Endothelial cell of umbilical vein (primary cell): ENCODE results near the gene MYO19. TPM values are rescaled to one million over a fixed set of nuclear protein-coding genes. Genes with fewer than 3 reads are reported as not detected.

Experiments used
- BruUV-seq: library from RNA; stranded (reverse); fragments of 400-500 nt; replicated peaks from 2 replicates; lab custom pipeline; 2021; lab: Mats Ljungman, UMichigan
- CTCF ChIA-PET: fragments of 300-600, 350-600 bp; sonication (Branson Sonifier 250); formaldehyde crosslinking; loops from one replicate; lab custom pipeline; 2021; ENCODE audit warnings: antibody characterized with exemption, inconsistent platforms; lab: Charles Lee
- POLR2A ChIA-PET: fragments of 300-600, 350-600 bp; sonication (Branson Sonifier 250); formaldehyde crosslinking; loops from one replicate; lab custom pipeline; 2021; ENCODE audit warnings: antibody characterized with exemption, inconsistent platforms; lab: Charles Lee
- DNase-seq: peaks from one replicate; pipeline ENCODE4 v3.0.0-alpha.2; 2011; ENCODE audit warnings: low read depth, low spot score
- FAIRE-seq: peaks from 2 replicates; lab custom pipeline; 2011; peaks lifted over from hg19 to GRCh38; lab: Jason Lieb, UNC
- H2AFZ ChIP-seq: 2 replicates; pipeline ENCODE4 v1.6.0; 2012; ENCODE audit warnings: low read depth, low read length, control low read depth, inconsistent platforms
- H3K27ac ChIP-seq: 2 replicates; pipeline ENCODE4 v1.5.1; 2011; ENCODE audit warnings: low read depth, mild to moderate bottlenecking, control low read depth, low read length, moderate library complexity; ENCODE audit not compliant: insufficient read depth
- H3K27me3 ChIP-seq, 2 experiments: 2 replicates each; pipeline versions ENCODE4 v1.6.0 to v1.6.1; 2011; ENCODE audit warnings: low read length in 2 of 2, mixed read lengths in 1 of 2; ENCODE audit not compliant: control insufficient read depth in 2 of 2, insufficient read depth in 2 of 2
- H3K36me3 ChIP-seq, 2 experiments: 2 replicates in 1 of 2; 3 replicates in 1 of 2; pipeline ENCODE4 v1.5.1; 2011; ENCODE audit warnings: low read length in 2 of 2, mild to moderate bottlenecking in 1 of 2, moderate library complexity in 1 of 2; ENCODE audit not compliant: control insufficient read depth in 2 of 2, insufficient read depth in 2 of 2; ENCODE audit errors: extremely low read depth in 1 of 2
- H3K4me1 ChIP-seq: 3 replicates; pipeline ENCODE4 v1.5.1; 2011; ENCODE audit warnings: mild to moderate bottlenecking, low read length; ENCODE audit not compliant: control insufficient read depth, insufficient read depth; ENCODE audit errors: extremely low read depth
- H3K4me2 ChIP-seq: 2 replicates; pipeline ENCODE4 v1.6.1; 2011; ENCODE audit warnings: low read length, control low read depth, mixed read lengths; ENCODE audit not compliant: insufficient read depth
- H3K4me3 ChIP-seq, 3 experiments: fragments of 200-600 bp in 1 of 3; sonication (generic), shearing (Covaris generic) in 1 of 3; replicated peaks in 1 of 3; 2 replicates each; pipeline ENCODE4 v1.5.1; 2011 to 2016; ENCODE audit warnings: control low read depth in 3 of 3, low read length in 3 of 3, mild to moderate bottlenecking in 2 of 3, inconsistent platforms in 1 of 3, low read depth in 1 of 3, moderate library complexity in 1 of 3; ENCODE audit not compliant: insufficient read depth in 1 of 3
- H3K79me2 ChIP-seq: 2 replicates; pipeline ENCODE4 v1.6.0; 2012; ENCODE audit warnings: low read length, inconsistent platforms; ENCODE audit not compliant: control insufficient read depth, insufficient read depth
- H3K9ac ChIP-seq: replicated peaks from 2 replicates; pipeline ENCODE3; 2011; ENCODE audit warnings: low read length, control low read depth; ENCODE audit not compliant: insufficient read depth; ENCODE audit errors: extremely low read depth
- H3K9me1 ChIP-seq: replicated peaks from 3 replicates; pipeline ENCODE4 v1.6.0; 2011; ENCODE audit warnings: mild to moderate bottlenecking, low read length; ENCODE audit not compliant: control insufficient read depth, insufficient read depth; ENCODE audit errors: extremely low read depth
- H3K9me3 ChIP-seq: replicated peaks from 2 replicates; pipeline ENCODE4 v1.5.1; 2012; ENCODE audit warnings: low read length, inconsistent platforms; ENCODE audit not compliant: control insufficient read depth, insufficient read depth
- H4K20me1 ChIP-seq: replicated peaks from 2 replicates; pipeline ENCODE3; 2011; ENCODE audit warnings: mild to moderate bottlenecking, low read length; ENCODE audit not compliant: control insufficient read depth, insufficient read depth; ENCODE audit errors: extremely low read depth
- CTCF ChIP-seq, 2 donors: IDR thresholded peaks; 1 replicate in 1 of 2; 2 replicates in 1 of 2; pipeline ENCODE4 v1.5.1; 2011; ENCODE audit warnings: low read length in 2 of 2, mild to moderate bottlenecking in 2 of 2, moderate library complexity in 2 of 2, control low read depth in 1 of 2, inconsistent platforms in 1 of 2, low read depth in 1 of 2; ENCODE audit not compliant: insufficient read depth in 1 of 2; ENCODE audit errors: extremely low read depth in 1 of 2
- EZH2 ChIP-seq: IDR thresholded peaks from 2 replicates; pipeline ENCODE4 v1.6.1; 2012; ENCODE audit warnings: borderline replicate concordance, low read depth, mild to moderate bottlenecking, moderate library complexity, low read length, inconsistent platforms; ENCODE audit not compliant: severe bottlenecking
- FOS ChIP-seq: IDR thresholded peaks from 2 replicates; pipeline ENCODE4 v1.6.1; 2011; ENCODE audit warnings: mild to moderate bottlenecking, low read length, moderate library complexity, borderline replicate concordance; ENCODE audit not compliant: insufficient read depth
- GATA2 ChIP-seq: IDR thresholded peaks from 2 replicates; pipeline ENCODE4 v1.7.0; 2011; ENCODE audit warnings: low read depth, mild to moderate bottlenecking, moderate library complexity, mixed read lengths, low read length; ENCODE audit not compliant: insufficient read length, insufficient read depth
- JUN ChIP-seq: IDR thresholded peaks from 2 replicates; pipeline ENCODE4 v1.6.1; 2011; ENCODE audit warnings: borderline replicate concordance, low read depth; ENCODE audit not compliant: insufficient read length, insufficient read depth
- MAX ChIP-seq: IDR thresholded peaks from 2 replicates; pipeline ENCODE4 v1.6.1; 2011; ENCODE audit not compliant: insufficient read depth, insufficient read length
- MYC ChIP-seq: IDR thresholded peaks from one replicate; pipeline ENCODE4 v1.6.1; 2011; ENCODE audit warnings: mild to moderate bottlenecking, low read depth, low read length
- POLR2A ChIP-seq: IDR thresholded peaks from 2 replicates; pipeline ENCODE4 v1.6.1; 2012; ENCODE audit warnings: low read depth, mild to moderate bottlenecking, control low read depth, low read length
- POLR2AphosphoS5 ChIP-seq: IDR thresholded peaks from 2 replicates; pipeline ENCODE4 v1.6.1; 2012; ENCODE audit warnings: low read depth, mild to moderate bottlenecking, control low read depth, low read length, moderate library complexity; ENCODE audit not compliant: insufficient read depth
- dilution Hi-C: fragments of 300-500 bp; cut with MboI; formaldehyde crosslinking; loops from one replicate; pipeline ENCODE4 v1.15.0; 2019; ENCODE audit warnings: low sequenced_read_pairs; ENCODE audit not compliant: extremely low pct_ligation_motif_present
- intact Hi-C: fragments of 100-400 bp; cut with micrococcal nuclease; formaldehyde crosslinking; loops from one replicate; pipeline ENCODE4 v1.10.0; 2022
- polyA plus RNA-seq, 4 experiments: library from polyadenylated mRNA; depleted of rRNA in 3 of 4; stranded (reverse) in 3 of 4; unstranded in 1 of 4; fragments of >200 nt; gene quantifications; 2 replicates each; pipeline versions ENCODE4 v1.2.1 to v1.2.3, GENCODE V29; 2011 to 2012; ENCODE audit warnings: missing spikeins in 1 of 4
- total RNA-seq: library from RNA; stranded (reverse); gene quantifications from 2 replicates; pipeline ENCODE4 v1.2.3, GENCODE V29; 2021

MYO19 gene
- total and polyA plus RNA-seq, 2 donors (not counting 3 experiments of a cell fraction or from before 2014, with no cell fraction given): 75.4 to 95.7 TPM

GRCh38 chr17:36545465-36546417, 11.1 kb upstream of the MYO19 start:
- Histone ChIP-seq H3K9me1 (no peaks in the 10 kb centered on the region), H3K4me2 (peak overlapping the region; percentile 81), H3K79me2 (peaks cover 56% of the 10 kb centered on the region), H3K36me3 (no peaks in the 10 kb centered on the region), H3K27me3 (no peaks in the 10 kb centered on the region), H3K9ac (peak overlapping the region; percentile 75), H3K4me1 (peaks cover 20% of the 10 kb centered on the region), H3K27ac (peak overlapping the region; percentile 59), H2AFZ (no peak overlapping the region), H3K4me3 (peak overlapping the region; percentile 11 to 99 (median 78)), H3K9me3 (no peaks in the 10 kb centered on the region), H4K20me1 (peaks cover 9% of the 10 kb centered on the region)
- dilution Hi-C loops (no loop called here), intact Hi-C loops (loop anchor here (1.0 to 5.0 kb wide), 2 partner anchors 46 to 812 kb away; partner anchors contain the start of gene DHRS11)
- no peak for FAIRE-seq
- CTCF ChIA-PET: interaction anchor here (1.0 to 4.2 kb wide), 3 partner anchors 10 to 56 kb away, joined by 3 to 31 read pairs (median 4); partner anchors contain the start of genes MRM1, MYO19 and PIGW
- TF ChIP-seq MYC (peak; percentile 48), JUN (no peak), GATA2 (no peak), POLR2AphosphoS5 (peak; percentile 81), EZH2 (no peak), MAX (peak; percentile 50), FOS (no peak), CTCF (IDR thresholded peaks at IDR 0.05; ENCODE audit: extremely low read depth in 1 of 2, insufficient read depth in 1 of 2, low read depth in 1 of 2, low read length in 2 of 2) (peak in 1 of 2 donors; percentile 3), POLR2A (peak; percentile 13)
- peak; percentile 96 for DNase-seq
- POLR2A ChIA-PET: interaction anchor here (0.6 to 1.4 kb wide), 5 partner anchors 9 to 55 kb away, joined by 3 to 10 read pairs (median 5); partner anchors contain the start of genes MRM1, MYO19 and PIGW
- TSS peak; percentile 27 for BruUV-seq
